Bladder microvascular endothelial cell (primary cell): ENCODE results near the gene OR10X1. TPM values are rescaled to one million over a fixed set of nuclear protein-coding genes. Genes with fewer than 3 reads are reported as not detected.

ENCODE experiments used
- total RNA-seq: library from RNA; depleted of rRNA; stranded (reverse); fragments of >200 nt; gene quantifications from 2 replicates; pipeline ENCODE4 v1.2.3, GENCODE V29; 2014

Gene OR10X1, protein sequence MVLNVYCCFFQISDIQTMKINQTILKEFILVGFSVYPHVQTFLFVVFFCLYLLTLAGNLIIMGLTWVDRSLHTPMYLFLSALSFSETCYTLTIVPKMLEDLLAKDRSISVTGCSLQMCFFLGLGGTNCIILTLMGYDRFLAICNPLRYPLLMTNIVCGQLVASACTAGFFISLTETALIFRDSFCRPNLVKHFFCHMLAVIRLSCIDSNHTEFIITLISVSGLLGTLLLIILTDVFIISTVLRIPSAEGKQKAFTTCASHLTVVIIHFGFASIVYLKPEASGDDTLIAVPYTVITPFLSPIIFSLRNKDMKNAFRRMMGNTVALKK
- not detected in 2 replicates for total RNA-seq

DNA sequence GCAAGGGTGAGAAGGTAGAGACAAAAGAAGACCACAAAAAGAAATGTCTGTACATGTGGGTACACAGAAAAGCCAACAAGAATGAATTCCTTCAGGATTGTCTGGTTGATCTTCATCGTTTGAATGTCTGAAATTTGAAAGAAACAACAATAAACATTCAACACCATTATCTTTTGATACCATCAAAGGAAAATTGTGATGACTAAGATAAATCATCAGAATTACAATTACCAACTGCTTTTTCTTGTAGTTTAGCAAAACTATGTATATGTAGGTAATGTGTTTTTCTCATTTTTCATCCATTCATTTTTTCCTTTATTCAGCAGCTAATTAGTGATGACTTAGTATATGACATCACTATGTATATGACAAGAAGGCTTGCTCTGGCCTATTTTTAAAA is at the start of gene OR10X1:
Gene OR10X1 (minus strand): TSS at position 167 of the 400 bp plus-strand sequence. CDS start 0 bp downstream, at position 167.

GRCh38 chr1:158604968-158605367 is 25.3 kb upstream of the OR10X1 start, which contains the start of gene OR10Z1:
Gene OR10Z1, plus strand, starts transcription at chr1:158605268. Its CDS starts 1,171 bp downstream, at chr1:158606439.

GRCh38 chr1:158570480-158570879 is 9.2 kb downstream of the OR10X1 start, which contains the start of gene OR6P1:
Gene OR6P1, minus strand, starts transcription at chr1:158570580. Its CDS starts 6,976 bp downstream, at chr1:158563604.

GRCh38 chr1:158554352-158554751 is 25.3 kb downstream of the OR10X1 start, which contains the start of gene OR6Y1:
Gene OR6Y1, minus strand, starts transcription at chr1:158554405. Its CDS starts 6,300 bp downstream, at chr1:158548105.

Other genes starting within 250 kb of the OR10X1 start
- not detected in 2 replicates for gene CD1B, start 248.4 kb downstream of the OR10X1 start, total RNA-seq
- gene CD1E, start 226.0 kb downstream of the OR10X1 start, total RNA-seq: not detected in 2 replicates
- not detected in 2 replicates for gene OR10T2, start 180.4 kb downstream of the OR10X1 start, total RNA-seq
- gene OR10K2, start 153.7 kb downstream of the OR10X1 start, total RNA-seq: not detected in 2 replicates
- gene OR10K1, start 118.1 kb downstream of the OR10X1 start, total RNA-seq: not detected in 2 replicates
- gene OR10R2, start 107.7 kb downstream of the OR10X1 start, total RNA-seq: not detected in 2 replicates
- gene OR6Y1, start 25.5 kb downstream of the OR10X1 start, total RNA-seq: not detected in 2 replicates
- not detected in 2 replicates for gene OR6P1, start 9.3 kb downstream of the OR10X1 start, total RNA-seq
- gene OR10Z1, start 25.4 kb upstream of the OR10X1 start, total RNA-seq: not detected in 2 replicates
- gene SPTA1, start 106.8 kb upstream of the OR10X1 start, total RNA-seq: 1.3 and 2.1 TPM in 2 replicates
- not detected in 2 replicates for gene OR6K2, start 120.8 kb upstream of the OR10X1 start, total RNA-seq
- gene OR6K3, start 140.8 kb upstream of the OR10X1 start, total RNA-seq: not detected in 2 replicates
- gene OR6K6, start 174.8 kb upstream of the OR10X1 start, total RNA-seq: not detected in 2 replicates
- not detected in 2 replicates for gene OR6N1, start 192.3 kb upstream of the OR10X1 start, total RNA-seq
- not detected in 2 replicates for gene OR6N2, start 201.3 kb upstream of the OR10X1 start, total RNA-seq